Endothelial cell of umbilical vein (primary cell): Measurements from ENCODE around the gene FUT8. TPM values are rescaled to one million over a fixed set of nuclear protein-coding genes. Genes with fewer than 3 reads are reported as not detected.
"Not testable (repeated sequence)": the region's sequence is repeated elsewhere in the genome, so short reads cannot be mapped to it uniquely, and the experiment has no call there.

ENCODE experiments used
- BruUV-seq: library from RNA; stranded (reverse); fragments of 400-500 nt; replicated peaks from 2 replicates; lab custom pipeline; 2021; lab: Mats Ljungman, UMichigan
- CTCF ChIA-PET: fragments of 300-600, 350-600 bp; sonication (Branson Sonifier 250); formaldehyde crosslinking; loops from one replicate; lab custom pipeline; 2021; ENCODE audit warnings: antibody characterized with exemption, inconsistent platforms; lab: Charles Lee
- POLR2A ChIA-PET: fragments of 300-600, 350-600 bp; sonication (Branson Sonifier 250); formaldehyde crosslinking; loops from one replicate; lab custom pipeline; 2021; ENCODE audit warnings: antibody characterized with exemption, inconsistent platforms; lab: Charles Lee
- DNase-seq: peaks from one replicate; pipeline ENCODE4 v3.0.0-alpha.2; 2011; ENCODE audit warnings: low read depth, low spot score
- FAIRE-seq: peaks from 2 replicates; lab custom pipeline; 2011; peaks lifted over from hg19 to GRCh38; lab: Jason Lieb, UNC
- H2AFZ ChIP-seq: 2 replicates; pipeline ENCODE4 v1.6.0; 2012; ENCODE audit warnings: low read depth, low read length, control low read depth, inconsistent platforms
- H3K27ac ChIP-seq: 2 replicates; pipeline ENCODE4 v1.5.1; 2011; ENCODE audit warnings: low read depth, mild to moderate bottlenecking, control low read depth, low read length, moderate library complexity; ENCODE audit not compliant: insufficient read depth
- H3K27me3 ChIP-seq, 2 experiments: 2 replicates each; pipeline versions ENCODE4 v1.6.0 to v1.6.1; 2011; ENCODE audit warnings: low read length in 2 of 2, mixed read lengths in 1 of 2; ENCODE audit not compliant: control insufficient read depth in 2 of 2, insufficient read depth in 2 of 2
- H3K36me3 ChIP-seq, 2 experiments: 2 replicates in 1 of 2; 3 replicates in 1 of 2; pipeline ENCODE4 v1.5.1; 2011; ENCODE audit warnings: low read length in 2 of 2, mild to moderate bottlenecking in 1 of 2, moderate library complexity in 1 of 2; ENCODE audit not compliant: control insufficient read depth in 2 of 2, insufficient read depth in 2 of 2; ENCODE audit errors: extremely low read depth in 1 of 2
- H3K4me1 ChIP-seq: 3 replicates; pipeline ENCODE4 v1.5.1; 2011; ENCODE audit warnings: mild to moderate bottlenecking, low read length; ENCODE audit not compliant: control insufficient read depth, insufficient read depth; ENCODE audit errors: extremely low read depth
- H3K4me2 ChIP-seq: 2 replicates; pipeline ENCODE4 v1.6.1; 2011; ENCODE audit warnings: low read length, control low read depth, mixed read lengths; ENCODE audit not compliant: insufficient read depth
- H3K4me3 ChIP-seq, 3 experiments: fragments of 200-600 bp in 1 of 3; sonication (generic), shearing (Covaris generic) in 1 of 3; replicated peaks in 1 of 3; 2 replicates each; pipeline ENCODE4 v1.5.1; 2011 to 2016; ENCODE audit warnings: control low read depth in 3 of 3, low read length in 3 of 3, mild to moderate bottlenecking in 2 of 3, inconsistent platforms in 1 of 3, low read depth in 1 of 3, moderate library complexity in 1 of 3; ENCODE audit not compliant: insufficient read depth in 1 of 3
- H3K79me2 ChIP-seq: 2 replicates; pipeline ENCODE4 v1.6.0; 2012; ENCODE audit warnings: low read length, inconsistent platforms; ENCODE audit not compliant: control insufficient read depth, insufficient read depth
- H3K9ac ChIP-seq: replicated peaks from 2 replicates; pipeline ENCODE3; 2011; ENCODE audit warnings: low read length, control low read depth; ENCODE audit not compliant: insufficient read depth; ENCODE audit errors: extremely low read depth
- H3K9me1 ChIP-seq: replicated peaks from 3 replicates; pipeline ENCODE4 v1.6.0; 2011; ENCODE audit warnings: mild to moderate bottlenecking, low read length; ENCODE audit not compliant: control insufficient read depth, insufficient read depth; ENCODE audit errors: extremely low read depth
- H3K9me3 ChIP-seq: replicated peaks from 2 replicates; pipeline ENCODE4 v1.5.1; 2012; ENCODE audit warnings: low read length, inconsistent platforms; ENCODE audit not compliant: control insufficient read depth, insufficient read depth
- H4K20me1 ChIP-seq: replicated peaks from 2 replicates; pipeline ENCODE3; 2011; ENCODE audit warnings: mild to moderate bottlenecking, low read length; ENCODE audit not compliant: control insufficient read depth, insufficient read depth; ENCODE audit errors: extremely low read depth
- CTCF ChIP-seq, 2 donors: IDR thresholded peaks; 1 replicate in 1 of 2; 2 replicates in 1 of 2; pipeline ENCODE4 v1.5.1; 2011; ENCODE audit warnings: low read length in 2 of 2, mild to moderate bottlenecking in 2 of 2, moderate library complexity in 2 of 2, control low read depth in 1 of 2, inconsistent platforms in 1 of 2, low read depth in 1 of 2; ENCODE audit not compliant: insufficient read depth in 1 of 2; ENCODE audit errors: extremely low read depth in 1 of 2
- FOS ChIP-seq: IDR thresholded peaks from 2 replicates; pipeline ENCODE4 v1.6.1; 2011; ENCODE audit warnings: mild to moderate bottlenecking, low read length, moderate library complexity, borderline replicate concordance; ENCODE audit not compliant: insufficient read depth
- GATA2 ChIP-seq: IDR thresholded peaks from 2 replicates; pipeline ENCODE4 v1.7.0; 2011; ENCODE audit warnings: low read depth, mild to moderate bottlenecking, moderate library complexity, mixed read lengths, low read length; ENCODE audit not compliant: insufficient read length, insufficient read depth
- JUN ChIP-seq: IDR thresholded peaks from 2 replicates; pipeline ENCODE4 v1.6.1; 2011; ENCODE audit warnings: borderline replicate concordance, low read depth; ENCODE audit not compliant: insufficient read length, insufficient read depth
- MYC ChIP-seq: IDR thresholded peaks from one replicate; pipeline ENCODE4 v1.6.1; 2011; ENCODE audit warnings: mild to moderate bottlenecking, low read depth, low read length
- dilution Hi-C: fragments of 300-500 bp; cut with MboI; formaldehyde crosslinking; loops from one replicate; pipeline ENCODE4 v1.15.0; 2019; ENCODE audit warnings: low sequenced_read_pairs; ENCODE audit not compliant: extremely low pct_ligation_motif_present
- intact Hi-C: fragments of 100-400 bp; cut with micrococcal nuclease; formaldehyde crosslinking; loops from one replicate; pipeline ENCODE4 v1.10.0; 2022
- polyA plus RNA-seq, 4 experiments: library from polyadenylated mRNA; depleted of rRNA in 3 of 4; stranded (reverse) in 3 of 4; unstranded in 1 of 4; fragments of >200 nt; gene quantifications; 2 replicates each; pipeline versions ENCODE4 v1.2.1 to v1.2.3, GENCODE V29; 2011 to 2012; ENCODE audit warnings: missing spikeins in 1 of 4
- total RNA-seq: library from RNA; stranded (reverse); gene quantifications from 2 replicates; pipeline ENCODE4 v1.2.3, GENCODE V29; 2021

FUT8 gene
- total and polyA plus RNA-seq, 2 donors (not counting 3 experiments of a cell fraction or from before 2014, with no cell fraction given): 16.7 to 38.8 TPM

- no peak overlapping the region for H3K27ac ChIP-seq
- H2AFZ ChIP-seq: no peak overlapping the region
- no peaks in the 10 kb centered on the region for H3K36me3 ChIP-seq
- DNase-seq (no peak), FAIRE-seq (no peak)
- no peaks in the 10 kb centered on the region for H3K27me3 ChIP-seq
- intact Hi-C loops (no loop called here), dilution Hi-C loops (no loop called here)
- no peak overlapping the region for H3K4me2 ChIP-seq
- H4K20me1 ChIP-seq: no peaks in the 10 kb centered on the region
- H3K4me1 ChIP-seq: no peaks in the 10 kb centered on the region
- POLR2A ChIA-PET: no interaction called here
- H3K79me2 ChIP-seq: no peaks in the 10 kb centered on the region
- no peaks in the 10 kb centered on the region for H3K9me1 ChIP-seq
- CTCF ChIA-PET: no interaction called here
- TF ChIP-seq JUN (no peak), FOS (no peak), MYC (no peak), GATA2 (no peak), CTCF (IDR thresholded peaks at IDR 0.05; ENCODE audit: extremely low read depth in 1 of 2, insufficient read depth in 1 of 2, low read depth in 1 of 2, low read length in 2 of 2) (no peak)
- H3K9me3 ChIP-seq: no peaks in the 10 kb centered on the region
- BruUV-seq: no TSS peak
- no peak overlapping the region for H3K9ac ChIP-seq
- no peak overlapping the region for H3K4me3 ChIP-seq
Observed at GRCh38 chr14:65632487-65632886, 220.0 kb downstream of the FUT8 start.

GRCh38 chr14:65633666-65634065, 221.1 kb downstream of the FUT8 start:
- FAIRE-seq, H3K27ac ChIP-seq, H3K9ac ChIP-seq, H3K4me2 ChIP-seq, H3K79me2 ChIP-seq, intact Hi-C loops, dilution Hi-C loops, DNase-seq, H3K36me3 ChIP-seq, BruUV-seq, H2AFZ ChIP-seq, CTCF ChIA-PET, H3K4me1 ChIP-seq, H4K20me1 ChIP-seq, POLR2A ChIA-PET, H3K9me1 ChIP-seq, H3K27me3 ChIP-seq, H3K4me3 ChIP-seq, H3K9me3 ChIP-seq: not testable (repeated sequence)
